ENCODE measurements around the gene CITED2.
"Not testable (repeated sequence)": the region's sequence is repeated elsewhere in the genome, so short reads cannot be mapped to it uniquely, and the experiment has no call there.

- TF ChIP-seq, protein P1, sequence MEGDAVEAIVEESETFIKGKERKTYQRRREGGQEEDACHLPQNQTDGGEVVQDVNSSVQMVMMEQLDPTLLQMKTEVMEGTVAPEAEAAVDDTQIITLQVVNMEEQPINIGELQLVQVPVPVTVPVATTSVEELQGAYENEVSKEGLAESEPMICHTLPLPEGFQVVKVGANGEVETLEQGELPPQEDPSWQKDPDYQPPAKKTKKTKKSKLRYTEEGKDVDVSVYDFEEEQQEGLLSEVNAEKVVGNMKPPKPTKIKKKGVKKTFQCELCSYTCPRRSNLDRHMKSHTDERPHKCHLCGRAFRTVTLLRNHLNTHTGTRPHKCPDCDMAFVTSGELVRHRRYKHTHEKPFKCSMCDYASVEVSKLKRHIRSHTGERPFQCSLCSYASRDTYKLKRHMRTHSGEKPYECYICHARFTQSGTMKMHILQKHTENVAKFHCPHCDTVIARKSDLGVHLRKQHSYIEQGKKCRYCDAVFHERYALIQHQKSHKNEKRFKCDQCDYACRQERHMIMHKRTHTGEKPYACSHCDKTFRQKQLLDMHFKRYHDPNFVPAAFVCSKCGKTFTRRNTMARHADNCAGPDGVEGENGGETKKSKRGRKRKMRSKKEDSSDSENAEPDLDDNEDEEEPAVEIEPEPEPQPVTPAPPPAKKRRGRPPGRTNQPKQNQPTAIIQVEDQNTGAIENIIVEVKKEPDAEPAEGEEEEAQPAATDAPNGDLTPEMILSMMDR (conservative IDR thresholded peaks at IDR 0.05; ENCODE audit: low read length): not testable (repeated sequence)
- not testable (repeated sequence) for TF ChIP-seq EZH2phosphoT487 (IDR thresholded peaks at IDR 0.05; ENCODE audit: borderline replicate concordance)
Measured at GRCh38 chr6:139363797-139364196, 10.7 kb downstream of the CITED2 start.

Measured in Loucy (cell line).